Measurements from ENCODE around the gene TMEM179.

TMEM179 gene

DNA sequence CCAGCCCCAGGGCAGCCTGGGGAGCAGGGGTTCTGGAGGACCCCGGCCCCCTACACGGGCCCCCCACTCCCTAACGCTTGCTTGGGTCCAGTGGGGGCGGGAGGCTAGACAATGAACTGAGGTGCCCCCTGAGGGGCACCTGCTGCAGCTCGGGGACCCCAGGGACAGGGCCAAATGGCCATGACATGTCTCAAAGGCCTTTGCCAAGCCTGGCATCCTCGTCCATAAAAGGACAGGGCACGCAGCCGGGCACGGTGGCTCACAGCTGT, 36.7 kb downstream of the TMEM179 start:
- DNase-seq (ENCODE audit: low read depth): no peak

DNA sequence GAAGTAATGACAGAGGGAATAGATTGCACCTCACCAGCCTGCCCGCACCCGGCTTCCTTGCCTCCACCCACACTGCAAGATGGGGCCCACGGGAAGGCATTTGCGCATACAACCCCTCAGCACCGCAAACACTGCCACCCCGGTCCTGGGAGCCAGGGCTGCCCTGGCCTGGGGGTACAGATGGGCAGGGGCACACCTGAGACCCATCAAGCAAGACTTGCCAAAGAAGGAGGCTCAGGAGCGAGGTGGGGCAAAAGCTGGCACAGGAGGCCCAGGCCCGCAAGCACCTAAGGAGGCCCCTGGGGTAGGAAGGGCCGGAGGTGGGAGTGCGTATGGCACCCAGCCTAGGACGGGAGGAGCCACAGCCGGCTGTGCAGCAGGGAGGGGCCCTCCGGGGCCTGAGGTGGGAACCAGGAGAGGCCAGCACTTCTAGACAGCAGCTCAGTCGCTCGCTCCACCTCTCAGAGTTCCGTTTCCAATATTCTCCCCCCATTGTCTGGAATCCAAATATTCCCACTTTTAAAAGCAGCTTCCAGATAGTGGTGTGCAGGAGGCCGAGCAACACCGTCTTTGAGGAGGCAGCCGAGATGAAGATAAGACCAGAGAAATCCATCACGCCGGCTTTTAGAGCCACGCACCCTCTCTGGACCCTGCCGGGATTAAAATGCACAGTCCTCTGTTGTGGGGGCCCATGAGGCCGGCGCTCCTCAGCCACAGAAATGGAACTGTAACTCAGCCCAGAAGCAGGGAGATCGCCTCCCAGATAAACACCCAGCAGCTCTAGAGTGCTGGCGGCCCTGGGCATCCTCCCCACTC, 37.2 kb downstream of the TMEM179 start:
- DNase-seq (ENCODE audit: low read depth): no peak

DNA sequence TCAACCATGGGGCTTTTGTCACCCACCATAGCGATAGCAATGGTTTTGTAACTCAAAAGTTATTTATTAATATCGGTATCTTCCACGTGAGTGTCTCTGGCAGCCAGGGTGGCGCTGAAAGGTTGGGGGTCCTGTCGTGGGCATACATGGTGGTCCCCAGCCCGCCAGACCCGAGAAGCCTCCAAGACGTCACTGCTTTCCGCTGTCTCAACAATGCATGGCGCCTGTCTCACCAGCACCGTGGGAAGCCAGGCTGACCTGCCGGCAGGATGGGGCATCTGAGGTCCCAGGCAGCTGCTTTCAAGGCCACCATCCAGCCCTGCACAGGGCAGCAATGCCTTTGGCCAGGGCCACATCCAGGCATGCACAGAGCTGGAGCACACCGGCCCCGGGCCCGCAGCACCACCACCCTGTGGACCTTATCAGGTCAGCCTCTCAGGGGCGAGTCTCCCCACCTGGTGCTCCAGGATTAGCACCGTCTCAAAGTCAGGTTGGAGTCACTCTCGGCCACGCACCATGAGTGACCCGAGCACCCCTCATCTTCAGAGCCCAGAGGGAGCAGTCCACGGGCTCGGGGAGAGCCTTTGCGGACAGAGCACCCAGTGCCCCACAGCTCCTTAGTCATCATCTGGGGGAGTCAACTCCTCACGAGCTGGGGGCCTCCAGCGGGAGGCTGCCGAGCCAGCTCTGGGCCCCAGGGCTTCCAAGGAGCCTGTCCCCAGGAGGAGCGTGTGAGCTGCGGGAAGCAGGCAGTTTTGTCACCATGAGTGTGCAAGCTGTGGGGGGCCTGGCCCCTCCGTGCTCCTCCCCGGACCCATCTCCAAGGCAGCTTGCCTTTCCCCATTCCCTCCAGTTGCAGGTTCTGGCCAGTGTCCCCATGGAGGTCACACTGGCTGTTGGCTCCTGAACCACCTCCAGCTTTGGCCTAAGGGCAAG, 39.6 kb downstream of the TMEM179 start:
- DNase-seq (ENCODE audit: low read depth): no peak

DNA sequence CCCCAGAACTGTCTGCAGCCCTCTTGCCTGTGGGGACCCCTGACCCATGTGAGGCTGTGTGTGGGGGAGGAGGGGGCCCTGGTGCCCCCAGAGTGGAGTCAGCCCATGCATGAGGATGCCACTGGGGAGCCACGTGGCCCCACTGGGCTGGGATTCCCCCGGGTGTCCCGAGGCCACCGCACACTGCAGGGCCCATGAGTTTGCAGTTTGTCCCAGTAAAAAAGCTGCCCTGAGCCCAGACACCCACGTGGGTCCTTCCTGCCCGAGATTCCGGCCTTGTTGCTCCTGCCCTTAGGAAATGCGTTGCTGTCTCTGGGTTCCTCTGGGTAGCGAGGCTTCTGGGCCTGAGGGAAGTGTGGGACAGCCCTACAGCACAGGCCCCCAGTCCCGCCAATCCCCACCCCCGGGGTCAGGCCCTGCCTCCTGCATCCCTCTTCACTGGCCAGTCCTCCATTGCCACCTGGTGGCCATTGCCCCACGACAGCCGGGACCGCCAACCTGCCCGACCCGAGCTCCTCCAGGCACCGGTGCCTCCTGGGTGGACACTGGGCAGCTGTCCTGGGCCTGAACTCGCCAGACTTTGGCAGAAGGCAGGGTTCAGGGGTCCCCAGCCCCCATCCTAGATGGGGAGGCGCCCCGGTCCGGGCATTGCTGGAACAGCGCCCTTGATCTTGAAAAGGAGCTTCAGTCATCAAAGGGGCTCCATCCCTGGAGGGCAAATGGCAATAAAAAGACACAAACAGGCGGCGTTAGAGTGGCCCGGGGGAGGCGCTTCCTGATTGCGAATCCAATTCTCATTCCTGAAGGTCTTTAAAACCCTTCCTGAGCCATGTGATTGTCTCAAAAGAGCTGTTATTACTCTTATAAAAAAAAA, 40.6 kb downstream of the TMEM179 start:
- no peak for DNase-seq (ENCODE audit: low read depth)

DNA sequence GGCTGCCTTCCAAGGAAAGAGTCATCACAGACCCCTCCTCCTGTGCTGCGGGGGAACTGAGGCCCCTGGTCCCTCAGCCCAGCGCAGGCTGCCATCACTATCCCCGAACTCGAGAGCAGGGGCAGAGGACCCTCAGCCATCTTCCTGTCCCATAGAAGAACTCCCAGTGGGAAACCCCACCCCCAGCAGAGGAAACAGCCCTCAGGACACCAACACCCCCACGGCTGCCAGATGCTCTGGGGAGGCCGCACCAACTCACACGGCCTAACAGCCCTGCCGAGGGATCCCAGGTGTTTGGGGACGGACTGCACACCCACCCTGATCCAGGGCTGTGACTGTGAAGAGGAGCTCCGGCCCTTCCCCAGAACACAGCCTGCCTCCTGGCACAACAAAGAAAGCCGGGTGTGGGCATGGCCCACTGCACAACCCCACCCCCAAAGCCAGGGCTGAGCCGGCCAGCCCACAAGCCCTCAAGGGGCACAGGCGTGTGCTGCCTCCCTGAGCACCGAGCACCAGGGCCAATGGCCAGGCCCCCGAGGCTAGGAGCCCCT, 41.3 kb downstream of the TMEM179 start:
- no peak for DNase-seq (ENCODE audit: low read depth)

DNA sequence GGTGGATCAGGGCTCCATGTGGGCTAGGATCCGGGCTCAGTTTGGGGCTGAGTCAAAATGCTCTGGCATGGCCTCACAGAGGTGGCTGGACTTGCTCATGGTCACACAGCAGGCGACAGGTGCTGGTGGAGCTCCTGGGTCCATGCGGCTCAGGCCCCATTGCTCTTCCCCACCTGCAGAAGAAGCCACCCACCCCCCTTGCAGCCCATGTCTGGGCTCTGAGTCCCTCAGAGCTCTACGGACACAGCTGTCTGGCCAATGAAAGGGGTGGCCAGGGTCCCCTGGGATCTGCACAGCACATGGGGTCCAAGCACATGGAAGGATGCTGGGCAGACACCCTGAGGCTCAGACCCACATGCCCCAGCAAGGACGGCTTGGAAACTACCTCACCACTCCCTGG, 42.0 kb downstream of the TMEM179 start:
- no peak for DNase-seq (ENCODE audit: low read depth)

DNA sequence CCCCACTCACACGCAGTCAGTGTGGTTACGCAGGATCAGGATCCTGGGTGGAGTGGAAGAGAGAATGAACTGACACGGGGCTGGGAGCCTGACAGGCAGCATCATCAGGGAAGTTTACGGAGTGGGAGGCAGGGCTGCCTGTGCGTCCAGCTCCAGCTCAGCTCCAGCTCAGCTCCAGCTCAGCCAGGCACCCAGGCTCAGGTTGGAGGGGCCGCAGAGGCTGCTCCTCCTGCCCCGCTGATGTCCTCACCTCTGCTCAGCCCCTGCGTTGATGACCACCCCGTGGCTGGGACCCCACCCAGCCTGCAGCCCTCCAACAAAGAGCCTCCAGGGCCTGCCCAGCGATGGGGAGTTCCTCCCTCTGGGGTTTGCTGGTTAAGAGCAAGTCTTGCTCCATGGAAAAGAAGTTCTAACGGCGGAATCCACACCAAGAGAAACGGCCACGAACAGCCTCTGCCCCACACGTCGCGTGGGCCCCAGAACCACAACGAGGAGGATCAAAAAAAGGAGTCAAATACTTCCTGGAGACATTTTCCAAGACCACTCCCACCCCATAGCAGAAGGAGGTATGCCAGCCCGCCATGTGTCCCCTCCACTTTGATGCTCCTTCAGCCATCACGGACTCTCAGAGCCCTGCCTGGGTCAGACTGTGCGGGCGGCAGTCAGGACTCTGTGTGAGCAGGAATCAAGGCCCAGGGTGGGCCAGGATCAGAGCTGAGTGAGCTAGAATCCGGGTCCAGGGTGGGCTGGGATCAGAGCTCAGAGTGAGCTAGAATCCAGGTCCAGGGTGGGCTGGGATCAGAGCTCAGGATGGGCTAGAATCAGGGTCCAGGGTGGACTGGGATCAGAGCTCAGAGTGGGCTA, 42.7 kb downstream of the TMEM179 start:
- no peak for DNase-seq (ENCODE audit: low read depth)

DNA sequence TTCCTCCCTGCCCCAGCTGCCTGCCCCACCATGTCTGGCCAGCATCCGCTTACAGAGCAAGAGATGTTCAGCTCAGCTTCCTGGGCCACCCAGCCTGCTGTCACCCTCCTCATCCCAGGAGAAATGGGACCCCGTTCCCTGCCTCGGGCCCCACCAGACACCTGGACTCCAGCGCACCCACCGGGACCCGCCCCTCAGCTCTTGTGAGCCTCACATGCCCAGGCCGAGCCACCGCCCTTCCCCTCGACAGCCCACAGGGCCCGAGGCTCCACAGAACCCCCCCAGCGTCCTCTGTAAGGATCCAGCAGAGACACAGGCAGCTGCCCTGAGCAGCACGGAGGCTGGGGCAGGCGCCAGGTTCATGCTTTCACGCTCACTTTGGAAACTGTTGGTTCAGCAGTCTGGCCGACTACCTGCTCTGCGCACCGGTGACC, 43.4 kb downstream of the TMEM179 start:
- no peak for DNase-seq (ENCODE audit: low read depth)

DNA sequence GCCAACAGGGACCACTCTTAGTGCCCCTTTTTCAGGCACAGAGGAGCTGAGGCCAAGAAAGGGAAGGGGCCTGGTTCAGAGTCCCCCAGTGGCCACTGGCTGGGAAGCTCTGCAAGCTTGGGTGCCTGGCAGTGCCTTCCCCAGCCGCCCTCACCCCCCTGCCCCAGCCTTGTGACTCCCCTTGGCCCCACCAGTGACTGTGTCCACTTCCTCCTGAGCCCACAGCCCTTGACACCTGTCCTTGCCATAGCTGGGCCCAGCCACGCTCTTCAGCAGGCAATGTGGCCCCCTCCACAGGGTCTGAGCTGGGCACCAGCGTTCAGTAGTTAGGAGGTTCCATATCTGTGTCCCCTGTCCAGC, 44.0 kb downstream of the TMEM179 start:
- no peak for DNase-seq (ENCODE audit: low read depth)

DNA sequence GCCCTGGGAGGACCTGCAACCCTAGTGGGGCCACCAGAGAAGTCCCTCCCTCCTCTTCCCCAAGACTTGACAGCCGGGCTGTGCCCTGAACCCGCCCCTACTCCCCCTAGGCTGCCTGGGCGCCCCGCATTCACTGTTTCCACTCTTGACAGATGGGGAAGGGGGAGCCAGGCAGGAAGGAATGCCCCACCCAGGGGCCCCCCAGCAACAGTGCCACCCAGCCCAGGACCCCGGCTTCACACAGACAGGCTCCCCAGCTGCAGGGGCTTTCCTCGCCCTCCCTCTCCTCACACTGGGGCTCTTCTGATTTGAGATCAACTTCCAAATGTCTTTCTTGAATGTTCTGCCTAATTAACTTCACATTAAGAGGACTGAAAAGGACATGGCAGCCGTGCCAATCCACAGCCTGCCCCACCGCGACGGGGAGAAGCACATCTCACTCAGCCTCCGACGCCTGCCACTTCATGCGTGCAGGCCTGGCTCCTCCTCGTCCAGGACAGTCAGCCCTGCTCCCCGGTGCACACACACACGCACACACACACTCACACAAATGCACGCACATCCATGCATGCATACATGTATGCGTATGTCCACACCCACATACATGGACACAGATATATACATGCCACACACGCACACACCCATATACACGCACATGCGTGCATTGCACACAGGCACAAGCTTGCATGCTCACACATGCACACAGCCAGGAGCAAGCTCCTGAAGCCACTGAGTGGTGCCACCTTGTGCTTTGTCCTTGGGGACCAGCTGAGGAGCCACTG, 44.6 kb downstream of the TMEM179 start:
- DNase-seq (ENCODE audit: low read depth): no peak

DNA sequence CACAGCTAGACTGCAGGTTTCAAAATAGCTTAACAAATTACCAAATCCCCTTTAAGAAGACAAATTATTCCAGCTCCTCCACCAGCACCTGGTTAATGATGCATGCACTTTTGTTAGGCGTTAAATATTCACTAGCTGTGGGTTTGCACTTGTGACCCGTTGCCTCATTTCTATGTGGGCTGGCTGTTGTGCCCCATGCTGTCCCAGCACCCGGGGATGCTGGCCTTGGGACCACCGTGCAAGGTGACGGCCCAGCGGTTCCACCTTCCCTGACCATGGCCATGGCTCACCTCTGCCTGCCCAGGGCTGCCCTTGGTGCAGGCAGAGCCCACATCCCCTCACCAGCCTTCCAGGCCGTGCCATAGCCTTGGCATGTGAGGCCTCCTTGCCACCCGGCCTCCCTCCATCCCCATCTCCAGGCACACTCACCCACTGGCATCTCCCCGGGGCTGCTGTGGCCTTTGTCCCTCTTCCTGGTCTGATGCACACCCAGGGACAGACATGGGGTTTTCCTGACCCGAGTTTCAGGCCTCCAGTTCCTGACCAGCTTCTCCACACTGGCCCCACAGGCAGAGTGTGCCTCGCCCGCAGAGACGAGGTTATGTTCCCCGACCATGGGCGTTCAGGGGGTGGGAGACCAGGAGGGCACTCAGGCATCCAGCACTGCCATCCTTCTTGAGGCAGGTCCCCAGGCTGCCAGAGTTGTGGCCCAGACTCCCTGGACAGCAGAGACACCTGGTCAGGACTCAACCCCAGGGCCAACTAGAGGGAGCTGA, 45.4 kb downstream of the TMEM179 start:
- DNase-seq (ENCODE audit: low read depth): no peak

DNA sequence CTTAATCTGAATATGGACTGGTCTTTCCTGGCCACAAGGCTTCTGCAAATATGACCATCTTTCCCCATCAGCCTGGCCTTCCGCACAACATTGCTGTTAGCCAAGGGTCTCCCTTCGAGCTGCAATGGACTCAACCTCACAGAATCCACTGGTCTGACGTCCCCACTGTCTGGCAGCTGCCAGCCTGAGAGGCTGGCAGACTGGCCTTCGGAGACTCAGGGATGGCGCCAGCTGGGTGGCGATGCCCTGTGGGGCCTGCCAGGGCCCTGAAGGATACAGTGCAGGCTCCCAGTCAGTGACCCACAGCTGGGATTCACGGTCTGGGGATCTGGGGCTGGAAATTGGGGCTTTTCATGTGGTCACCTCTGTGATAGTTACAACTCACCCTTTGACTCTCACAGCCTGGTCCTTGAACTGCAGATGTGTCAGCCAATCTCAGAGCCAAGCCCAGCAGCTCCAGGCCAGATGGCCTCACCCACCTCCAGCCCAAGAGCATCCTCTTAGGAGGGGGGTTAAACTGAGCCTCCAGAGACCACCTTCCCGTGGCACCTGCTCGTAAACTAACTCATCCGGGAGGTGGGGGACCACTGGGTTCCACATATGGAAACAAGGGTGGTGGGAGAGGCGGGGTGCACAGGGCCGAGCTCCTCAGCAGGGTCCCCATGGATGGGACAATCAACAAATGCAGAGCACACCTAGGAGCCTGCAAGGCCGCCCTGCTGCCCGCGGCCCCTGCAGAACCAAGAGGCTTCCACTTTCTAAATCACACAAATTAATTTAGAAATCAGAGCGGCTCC, 46.1 kb downstream of the TMEM179 start:
- no peak for DNase-seq (ENCODE audit: low read depth)

DNA sequence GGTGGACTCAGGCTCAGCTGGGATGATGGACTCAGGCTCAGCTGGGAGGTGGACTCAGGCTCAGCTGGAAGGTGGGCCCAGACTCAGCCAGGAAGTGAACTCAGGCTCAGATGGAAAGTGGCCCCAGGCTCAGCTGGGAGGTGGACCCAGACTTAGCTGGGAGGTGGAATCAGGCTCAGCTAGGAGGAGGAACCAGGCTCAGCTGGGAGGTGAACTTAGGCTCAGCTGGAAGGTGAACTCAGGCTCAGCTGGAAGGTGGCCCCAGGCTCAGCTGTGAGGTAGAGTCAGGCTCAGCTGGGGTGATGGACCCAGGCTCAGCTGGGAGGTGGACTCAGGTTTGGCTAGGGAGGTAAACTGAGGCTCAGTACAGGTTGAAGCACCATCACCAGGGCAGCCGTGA, 46.8 kb downstream of the TMEM179 start:
- DNase-seq (ENCODE audit: low read depth): no peak

DNA sequence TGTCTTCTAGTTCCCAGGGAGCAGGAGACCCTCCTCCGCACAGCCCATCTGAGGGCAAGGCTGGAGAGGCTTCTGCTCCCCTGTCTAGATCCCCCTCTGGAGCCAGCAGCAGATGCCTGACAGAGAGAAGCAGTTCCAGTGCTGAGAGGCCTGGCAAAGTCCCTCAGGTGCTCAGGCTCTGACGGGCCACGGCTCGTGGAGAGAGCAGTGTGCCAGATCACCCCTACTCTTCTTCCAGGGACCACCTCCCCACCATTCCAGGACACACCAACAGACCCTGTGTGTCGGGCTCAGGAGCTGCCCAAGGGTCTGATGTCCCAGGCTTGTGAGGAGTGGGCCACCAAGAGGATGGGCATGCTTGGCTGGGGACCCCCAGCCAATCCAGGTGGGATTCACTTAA, 47.5 kb downstream of the TMEM179 start:
- DNase-seq (ENCODE audit: low read depth): no peak

DNA sequence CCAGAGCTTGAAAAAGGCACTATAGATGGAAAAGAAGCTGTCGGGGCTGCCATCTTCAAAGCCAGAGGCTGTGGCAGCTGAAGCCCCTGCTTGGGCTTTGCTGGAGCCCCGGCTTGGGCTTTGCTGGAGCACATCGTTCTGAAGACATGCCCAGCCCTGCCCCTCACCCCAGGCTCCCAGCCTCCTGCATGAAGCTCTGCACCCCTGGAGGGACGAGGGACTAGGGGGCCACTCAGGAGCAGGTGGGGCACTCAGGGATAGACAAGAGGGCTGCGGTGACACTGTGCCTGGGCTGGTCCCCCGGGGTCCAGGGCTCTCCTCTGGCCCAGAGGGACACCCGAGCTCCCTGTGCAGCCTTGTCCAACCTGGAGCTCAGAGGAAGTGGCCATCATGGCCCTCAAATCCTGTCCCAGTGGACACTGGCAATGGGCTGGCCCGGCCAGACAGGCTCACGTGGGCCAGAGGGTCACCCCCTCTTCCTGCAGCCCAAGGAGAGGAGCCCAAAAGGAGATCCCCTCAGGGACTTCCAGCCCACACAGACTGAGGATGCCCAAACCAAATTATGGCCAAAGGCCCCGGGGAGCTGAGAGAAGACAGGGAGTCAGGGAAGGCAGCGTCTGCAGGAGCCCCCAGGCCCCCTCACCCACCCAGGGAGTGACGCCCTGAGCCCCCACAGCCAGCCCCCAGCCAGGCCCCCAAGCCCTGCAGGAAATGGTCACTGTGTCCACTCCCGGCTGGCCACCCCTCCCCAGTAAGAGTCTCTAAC, 48.1 kb downstream of the TMEM179 start:
- DNase-seq (ENCODE audit: low read depth): no peak

DNA sequence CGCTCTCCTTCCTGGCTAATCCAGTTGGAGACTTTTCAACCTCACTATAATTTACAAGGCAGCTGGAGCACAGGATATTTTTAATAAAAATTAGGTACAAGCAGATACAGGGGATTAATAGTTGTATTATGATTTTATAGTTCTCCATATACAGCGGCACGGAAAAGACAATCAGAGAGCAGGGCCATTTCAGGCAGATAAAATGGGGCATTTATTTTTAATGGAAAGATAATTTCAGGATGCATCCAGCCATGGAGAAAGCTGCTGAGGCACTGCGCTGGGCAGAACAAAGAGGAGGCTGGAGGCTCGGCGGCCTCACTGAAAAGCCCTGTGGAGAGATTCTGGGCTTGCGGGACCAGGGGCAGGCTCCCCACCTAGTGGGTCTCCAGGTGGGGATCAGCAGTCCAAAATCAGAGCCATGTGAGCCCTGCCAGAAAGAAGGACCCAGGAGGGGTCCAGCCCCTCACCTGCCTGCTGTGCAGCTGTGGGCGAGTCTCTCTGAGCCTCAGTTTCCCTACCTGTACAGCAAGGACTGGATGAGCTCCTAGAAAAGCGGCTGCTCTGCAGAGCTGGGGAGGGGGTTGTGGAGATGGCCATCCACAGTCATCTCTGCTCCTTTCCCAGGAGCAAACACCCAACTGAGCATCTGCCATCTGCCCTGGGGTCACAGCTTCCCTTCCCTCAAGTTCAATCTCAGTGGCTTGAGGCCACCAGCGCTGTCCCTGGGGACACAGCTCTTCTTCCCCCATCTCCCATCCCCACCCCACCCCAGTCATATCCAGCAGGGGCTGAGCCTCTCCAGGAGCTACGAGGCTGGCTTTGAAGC, 48.9 kb downstream of the TMEM179 start:
- DNase-seq (ENCODE audit: low read depth): no peak
